ENCODE measurements around the gene CCDC85A. TPM values are rescaled to one million over a fixed set of nuclear protein-coding genes. Genes with fewer than 3 reads are reported as not detected.

CCDC85A gene
- total and polyA plus RNA-seq, 2 experiments from 2014 or later, result 0.21 to 0.24 TPM

GRCh38 chr2:56244506-56244905, 60.7 kb downstream of the CCDC85A start (continued):
- TF ChIP-seq, protein P1, sequence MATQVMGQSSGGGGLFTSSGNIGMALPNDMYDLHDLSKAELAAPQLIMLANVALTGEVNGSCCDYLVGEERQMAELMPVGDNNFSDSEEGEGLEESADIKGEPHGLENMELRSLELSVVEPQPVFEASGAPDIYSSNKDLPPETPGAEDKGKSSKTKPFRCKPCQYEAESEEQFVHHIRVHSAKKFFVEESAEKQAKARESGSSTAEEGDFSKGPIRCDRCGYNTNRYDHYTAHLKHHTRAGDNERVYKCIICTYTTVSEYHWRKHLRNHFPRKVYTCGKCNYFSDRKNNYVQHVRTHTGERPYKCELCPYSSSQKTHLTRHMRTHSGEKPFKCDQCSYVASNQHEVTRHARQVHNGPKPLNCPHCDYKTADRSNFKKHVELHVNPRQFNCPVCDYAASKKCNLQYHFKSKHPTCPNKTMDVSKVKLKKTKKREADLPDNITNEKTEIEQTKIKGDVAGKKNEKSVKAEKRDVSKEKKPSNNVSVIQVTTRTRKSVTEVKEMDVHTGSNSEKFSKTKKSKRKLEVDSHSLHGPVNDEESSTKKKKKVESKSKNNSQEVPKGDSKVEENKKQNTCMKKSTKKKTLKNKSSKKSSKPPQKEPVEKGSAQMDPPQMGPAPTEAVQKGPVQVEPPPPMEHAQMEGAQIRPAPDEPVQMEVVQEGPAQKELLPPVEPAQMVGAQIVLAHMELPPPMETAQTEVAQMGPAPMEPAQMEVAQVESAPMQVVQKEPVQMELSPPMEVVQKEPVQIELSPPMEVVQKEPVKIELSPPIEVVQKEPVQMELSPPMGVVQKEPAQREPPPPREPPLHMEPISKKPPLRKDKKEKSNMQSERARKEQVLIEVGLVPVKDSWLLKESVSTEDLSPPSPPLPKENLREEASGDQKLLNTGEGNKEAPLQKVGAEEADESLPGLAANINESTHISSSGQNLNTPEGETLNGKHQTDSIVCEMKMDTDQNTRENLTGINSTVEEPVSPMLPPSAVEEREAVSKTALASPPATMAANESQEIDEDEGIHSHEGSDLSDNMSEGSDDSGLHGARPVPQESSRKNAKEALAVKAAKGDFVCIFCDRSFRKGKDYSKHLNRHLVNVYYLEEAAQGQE (IDR thresholded peaks at IDR 0.05; ENCODE audit: unreplicated experiment), result no peak
- TF ChIP-seq NANOG (IDR thresholded peaks at IDR 0.05; ENCODE audit: borderline replicate concordance) (no peak), ZNF114 (CRISPR knock-in tag; IDR thresholded peaks at IDR 0.05) (no peak)

- H2AFZ ChIP-seq, result no peak overlapping the region
- no peaks in the 10 kb centered on the region for H3K4me1 Mint-ChIP-seq
- H3K27me3 ChIP-seq (ENCODE audit: insufficient read depth), result no peaks in the 10 kb centered on the region
- no peaks in the 10 kb centered on the region for H4K20me1 ChIP-seq (replicated peaks; ENCODE audit: insufficient read depth)
- no peak for DNase-seq (ENCODE audit: low spot score)
- ATAC-seq, result no peak
- H3K27ac ChIP-seq (ENCODE audit: low read depth), result no peak overlapping the region
- H3K27me3 Mint-ChIP-seq (ENCODE audit: insufficient read depth, low read depth, poor library complexity), result peaks cover 2% of the 10 kb centered on the region
- no peaks in the 10 kb centered on the region for H3F3A ChIP-seq (replicated peaks; ENCODE audit: low read depth)
- peaks cover 6% of the 10 kb centered on the region; the same call in 2 of the 3 replicates for H3K36me3 Mint-ChIP-seq (ENCODE audit: low read depth)
- no peak overlapping the region for H3K27ac Mint-ChIP-seq
- H3K36me3 ChIP-seq (ENCODE audit: insufficient read depth), result no peaks in the 10 kb centered on the region
- no peaks in the 10 kb centered on the region for H3K4me1 ChIP-seq (ENCODE audit: insufficient read depth)
- H3K9me3 Mint-ChIP-seq, result peaks cover 17% of the 10 kb centered on the region
- no peak overlapping the region for H3K4me3 Mint-ChIP-seq
- no peaks in the 10 kb centered on the region for H3K79me2 ChIP-seq (replicated peaks; ENCODE audit: insufficient read depth)
- H3K9me2 ChIP-seq (ENCODE audit: insufficient read depth), result no peaks in the 10 kb centered on the region
- H3K4me3 ChIP-seq, result no peak overlapping the region
- no peak for TF ChIP-seq POLR2AphosphoS5 (IDR thresholded peaks at IDR 0.05; ENCODE audit: low read depth)
- TF ChIP-seq JUNB (IDR thresholded peaks at IDR 0.05; ENCODE audit: unreplicated experiment), result no peak
- no peak for TF ChIP-seq ZNF114 (CRISPR knock-in tag; IDR thresholded peaks at IDR 0.05)
- no peak for TF ChIP-seq ETS1 (IDR thresholded peaks at IDR 0.05)
- TF ChIP-seq EZH2phosphoT487 (IDR thresholded peaks at IDR 0.05; ENCODE audit: unreplicated experiment), result no peak
- TF ChIP-seq ZNF331 (CRISPR knock-in tag; IDR thresholded peaks at IDR 0.05; ENCODE audit: low read depth), result no peak
- TF ChIP-seq STAT1 (IDR thresholded peaks at IDR 0.05; ENCODE audit: unreplicated experiment), result no peak
- no peak for TF ChIP-seq CTCF (conservative IDR thresholded peaks at IDR 0.05; ENCODE audit: low read depth in 2 of 2)
- TF ChIP-seq CREB1 (CRISPR knock-in tag; IDR thresholded peaks at IDR 0.05; ENCODE audit: low read depth), result no peak
- TF ChIP-seq, protein P1 (IDR thresholded peaks at IDR 0.05; ENCODE audit: unreplicated experiment), result no peak
- no peak overlapping the region for H3K4me2 ChIP-seq
Measured at GRCh38 chr2:56244911-56245530, 61.2 kb downstream of the CCDC85A start.

Measured in GM23338 (cell line).